Epithelial cell of proximal tubule (primary cell): Measurements from ENCODE around the gene RNF217. TPM values are rescaled to one million over a fixed set of nuclear protein-coding genes. Genes with fewer than 3 reads are reported as not detected.
A peak's percentile ranks its signal among the peaks of the same experiment; 100 is the strongest.
"Not testable (repeated sequence)": the region's sequence is repeated elsewhere in the genome, so short reads cannot be mapped to it uniquely, and the experiment has no call there.

Experiments used
- DNase-seq: peaks from one replicate; pipeline ENCODE4 v3.0.0-alpha.2; 2011; ENCODE audit warnings: low read depth
- H3K4me3 ChIP-seq: 2 replicates; pipeline ENCODE4 v1.5.1; 2011; ENCODE audit warnings: low read depth, mild to moderate bottlenecking, low read length
- total RNA-seq: library from RNA; depleted of rRNA; stranded (reverse); fragments of >200 nt; gene quantifications from 2 replicates; pipeline ENCODE4 v1.2.3, GENCODE V29; 2015
- TF ChIP-seq, protein P1 (sequence below): conservative IDR thresholded peaks from 2 replicates; pipeline ENCODE4 v1.5.1; 2012; ENCODE audit warnings: low read depth, mild to moderate bottlenecking, low read length

RNF217 gene
- total RNA-seq, 1 donor from 2014 or later: 12.6 TPM

GRCh38 chr6:125120054-125120590 is 157.9 kb downstream of the RNF217 start:
- peak overlapping the region; percentile 29 for H3K4me3 ChIP-seq
- no peak for DNase-seq
- TF ChIP-seq, protein P1, sequence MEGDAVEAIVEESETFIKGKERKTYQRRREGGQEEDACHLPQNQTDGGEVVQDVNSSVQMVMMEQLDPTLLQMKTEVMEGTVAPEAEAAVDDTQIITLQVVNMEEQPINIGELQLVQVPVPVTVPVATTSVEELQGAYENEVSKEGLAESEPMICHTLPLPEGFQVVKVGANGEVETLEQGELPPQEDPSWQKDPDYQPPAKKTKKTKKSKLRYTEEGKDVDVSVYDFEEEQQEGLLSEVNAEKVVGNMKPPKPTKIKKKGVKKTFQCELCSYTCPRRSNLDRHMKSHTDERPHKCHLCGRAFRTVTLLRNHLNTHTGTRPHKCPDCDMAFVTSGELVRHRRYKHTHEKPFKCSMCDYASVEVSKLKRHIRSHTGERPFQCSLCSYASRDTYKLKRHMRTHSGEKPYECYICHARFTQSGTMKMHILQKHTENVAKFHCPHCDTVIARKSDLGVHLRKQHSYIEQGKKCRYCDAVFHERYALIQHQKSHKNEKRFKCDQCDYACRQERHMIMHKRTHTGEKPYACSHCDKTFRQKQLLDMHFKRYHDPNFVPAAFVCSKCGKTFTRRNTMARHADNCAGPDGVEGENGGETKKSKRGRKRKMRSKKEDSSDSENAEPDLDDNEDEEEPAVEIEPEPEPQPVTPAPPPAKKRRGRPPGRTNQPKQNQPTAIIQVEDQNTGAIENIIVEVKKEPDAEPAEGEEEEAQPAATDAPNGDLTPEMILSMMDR: no peak

- no peak overlapping the region for H3K4me3 ChIP-seq
- TF ChIP-seq, protein P1: no peak
- no peak for DNase-seq
Measured at GRCh38 chr6:125121894-125122293, 159.7 kb downstream of the RNF217 start.

DNA sequence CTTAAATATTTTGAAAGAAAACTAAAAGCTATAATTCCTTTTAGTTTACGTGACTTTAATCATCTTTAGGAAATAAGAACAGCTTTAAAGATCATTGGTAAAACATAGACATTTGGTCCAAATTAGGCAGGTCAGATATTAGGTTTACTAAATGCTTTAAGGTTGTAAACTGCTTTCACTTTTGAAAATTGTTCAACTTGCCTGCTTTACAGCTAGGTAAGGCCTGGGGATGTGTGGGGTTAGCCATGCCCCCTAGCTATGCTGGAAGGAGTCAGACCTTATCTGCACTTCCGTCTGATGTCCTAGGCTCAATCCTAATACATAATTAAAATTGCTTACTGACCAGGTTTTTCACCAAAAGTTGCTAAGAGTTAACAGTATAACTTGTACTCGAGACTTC is 160.8 kb downstream of the RNF217 start:
- H3K4me3 ChIP-seq: no peak overlapping the region
- TF ChIP-seq, protein P1: no peak
- DNase-seq: no peak

DNA sequence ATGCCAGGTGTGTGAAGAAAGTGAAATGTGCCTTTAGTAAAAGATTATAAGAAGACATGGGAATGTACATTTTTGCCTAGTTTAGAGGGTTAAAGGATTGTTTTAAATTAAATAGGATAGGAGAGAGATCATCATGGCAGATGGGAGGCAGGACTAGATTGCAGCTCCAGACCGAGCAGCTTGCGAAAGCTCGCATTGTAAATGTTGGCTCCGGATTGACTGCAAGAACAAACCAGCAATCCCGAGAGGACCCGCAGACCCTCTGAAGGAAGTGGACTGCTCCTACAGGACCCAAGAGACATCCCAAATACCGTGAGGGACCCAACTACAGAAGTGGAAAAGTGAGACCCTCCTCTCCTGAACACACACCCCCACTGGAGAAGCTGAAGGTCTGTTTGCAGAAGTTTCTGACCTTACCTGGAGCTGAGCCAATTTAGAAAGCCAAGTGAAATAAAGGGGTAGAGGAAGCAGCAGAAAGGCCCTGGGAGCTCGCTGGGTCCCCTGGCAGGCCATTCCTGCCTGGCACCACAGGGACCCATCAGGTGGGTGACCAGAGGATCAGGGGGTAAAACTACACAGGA is 161.3 kb downstream of the RNF217 start:
- TF ChIP-seq, protein P1: no peak
- DNase-seq: no peak
- H3K4me3 ChIP-seq: no peak overlapping the region

DNA sequence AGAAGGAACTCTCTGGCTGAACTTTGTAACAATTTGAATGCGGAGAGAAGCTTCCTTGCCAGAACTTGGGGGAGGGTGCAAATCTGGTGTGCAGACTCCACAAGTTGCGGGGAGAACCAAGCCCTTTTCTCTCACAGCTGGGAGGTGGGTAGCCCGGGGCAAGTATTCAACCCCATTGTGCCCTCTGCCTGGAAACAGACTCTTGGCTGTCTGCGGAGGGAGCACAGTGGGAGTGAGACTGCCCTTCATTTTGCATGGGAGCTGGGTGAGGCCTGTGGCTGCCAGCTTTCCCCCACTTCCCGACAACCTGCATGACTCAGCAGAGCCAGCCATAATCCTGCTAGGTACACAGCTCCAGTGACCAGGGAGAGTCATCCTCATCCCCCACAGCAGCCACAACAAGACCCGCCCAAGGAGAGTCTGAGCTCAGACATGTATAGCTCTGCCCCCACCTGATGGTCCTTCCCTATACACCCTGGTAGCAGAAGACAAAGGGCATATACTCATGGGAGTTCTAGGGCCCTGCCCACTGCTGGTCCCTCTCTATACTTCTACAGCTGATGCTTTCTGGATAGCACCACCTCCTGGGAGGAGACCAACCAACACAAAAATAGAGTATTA is 161.9 kb downstream of the RNF217 start:
- DNase-seq: no peak
- TF ChIP-seq, protein P1: peak; percentile 15
- H3K4me3 ChIP-seq: no peak overlapping the region

DNA sequence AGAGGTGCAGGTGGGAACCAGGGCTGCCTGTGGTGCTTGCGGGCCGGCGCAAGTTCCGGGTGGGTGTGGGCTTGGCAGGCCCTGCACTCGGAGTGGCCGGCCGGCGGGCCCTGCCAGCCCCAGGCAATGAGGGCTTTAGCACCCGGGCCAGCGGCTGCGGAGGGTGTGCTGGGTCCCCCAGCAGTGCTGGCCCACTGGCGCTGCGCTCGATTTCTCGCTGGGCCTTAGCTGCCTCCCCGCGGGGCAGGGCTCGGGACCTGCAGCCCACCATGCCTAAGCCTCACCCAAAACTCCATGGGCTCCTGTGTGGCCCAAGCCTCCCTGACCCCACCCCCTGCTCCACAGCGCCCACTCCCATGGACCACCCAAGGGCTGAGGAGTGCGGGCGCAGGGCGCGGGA is 163.6 kb downstream of the RNF217 start:
- DNase-seq, H3K4me3 ChIP-seq: not testable (repeated sequence)

DNA sequence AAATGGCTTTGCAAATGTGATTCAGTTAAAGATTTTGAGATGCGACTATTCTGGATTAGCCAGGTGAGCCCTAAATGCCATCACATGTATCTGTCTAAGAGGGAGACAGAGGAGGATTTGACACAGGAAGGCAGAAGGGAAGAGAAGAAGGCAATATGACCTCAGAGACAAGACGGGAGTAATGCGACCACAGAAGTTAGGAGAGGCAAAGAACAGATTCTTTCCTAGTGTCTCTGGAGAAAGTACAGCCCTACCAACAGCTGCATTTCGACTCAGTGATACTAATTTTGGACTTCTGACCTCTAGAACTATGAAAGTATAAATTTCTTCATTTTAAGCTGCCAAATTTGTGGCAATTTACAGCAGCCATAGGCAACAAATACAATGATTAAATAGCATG is 167.1 kb downstream of the RNF217 start:
- H3K4me3 ChIP-seq: no peak overlapping the region
- no peak for DNase-seq
- TF ChIP-seq, protein P1: no peak
